Activated CD4-positive, alpha-beta T cell treated with anti-CD3 and anti-CD28 coated beads for 1 hour (primary cell): ENCODE results near the gene OR10G3.

Source experiments
- DNase-seq: peaks from one replicate; pipeline ENCODE4 v3.0.0-alpha.2; 2020

OR10G3 gene

DNA sequence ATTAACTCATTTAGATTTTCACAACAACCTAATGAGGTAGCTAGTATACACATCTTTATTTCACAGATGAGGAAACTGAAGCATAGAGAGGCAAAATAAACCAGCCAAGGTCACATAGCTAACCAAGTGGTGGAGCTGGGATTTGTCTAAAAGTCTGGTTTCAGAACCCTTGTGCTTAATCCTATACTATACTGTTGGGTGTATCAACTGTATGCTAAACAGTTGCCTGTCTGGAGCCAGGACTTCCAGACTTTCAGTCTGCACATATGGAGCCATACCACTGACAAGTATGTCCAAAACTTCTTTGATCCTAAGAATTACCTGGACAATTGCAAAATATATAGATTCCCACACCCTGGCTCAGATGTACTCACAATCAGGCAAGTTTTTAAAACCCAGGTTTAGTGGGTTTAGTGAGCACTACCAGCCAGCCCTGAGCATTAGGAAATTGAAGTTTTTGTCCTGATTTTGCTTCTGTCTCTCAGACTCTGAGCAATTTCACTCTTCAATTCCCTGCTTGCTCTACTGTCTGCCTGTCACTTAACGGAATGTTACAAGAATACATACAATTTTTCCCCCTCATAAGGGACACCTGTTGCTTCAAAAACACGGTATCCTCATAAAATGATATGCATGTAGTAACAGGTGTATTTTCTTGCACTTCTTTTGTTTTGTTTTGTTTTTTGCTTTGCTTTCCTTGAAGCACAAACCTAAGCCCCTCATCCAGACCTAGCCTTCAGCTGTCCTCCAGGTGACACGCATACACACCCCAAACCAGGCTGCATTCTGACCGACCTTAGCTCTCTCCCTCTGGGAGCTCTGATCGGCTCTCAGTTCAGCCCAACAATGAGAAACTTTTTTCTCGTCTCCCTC, 44.1 kb downstream of the OR10G3 start:
- DNase-seq, result no peak

- DNase-seq, result no peak
These were observed 45.3 kb downstream of the OR10G3 start for GRCh38 chr14:21534576-21534975.

GRCh38 chr14:21533294-21533693, 46.6 kb downstream of the OR10G3 start:
- no peak for DNase-seq

DNA sequence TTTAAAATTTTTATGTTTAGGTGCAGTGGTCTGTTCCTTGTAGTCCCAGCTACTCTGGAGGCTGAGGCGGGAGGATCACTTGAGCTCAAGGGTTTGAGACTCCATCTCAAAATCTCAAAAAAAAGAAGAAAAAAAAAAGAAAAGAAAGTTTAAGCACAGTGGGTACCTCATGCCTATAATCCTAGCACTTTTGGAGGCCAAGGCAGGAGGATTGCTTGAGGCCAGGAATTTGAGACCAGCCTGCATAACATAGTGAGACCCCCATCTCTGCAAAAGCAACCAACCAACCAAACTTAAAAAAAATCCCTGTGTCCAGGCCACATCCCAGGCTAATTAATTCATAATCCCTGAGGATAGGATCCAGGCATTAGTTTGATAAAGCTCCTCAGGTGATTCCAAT, 50.4 kb downstream of the OR10G3 start:
- DNase-seq, result no peak

GRCh38 chr14:21528381-21529348, 51.2 kb downstream of the OR10G3 start:
- no peak for DNase-seq

- DNase-seq, result no peak
These were observed 52.6 kb downstream of the OR10G3 start for GRCh38 chr14:21527318-21527679.

- DNase-seq, result no peak
These were observed 53.1 kb downstream of the OR10G3 start for GRCh38 chr14:21526672-21527317.

DNA sequence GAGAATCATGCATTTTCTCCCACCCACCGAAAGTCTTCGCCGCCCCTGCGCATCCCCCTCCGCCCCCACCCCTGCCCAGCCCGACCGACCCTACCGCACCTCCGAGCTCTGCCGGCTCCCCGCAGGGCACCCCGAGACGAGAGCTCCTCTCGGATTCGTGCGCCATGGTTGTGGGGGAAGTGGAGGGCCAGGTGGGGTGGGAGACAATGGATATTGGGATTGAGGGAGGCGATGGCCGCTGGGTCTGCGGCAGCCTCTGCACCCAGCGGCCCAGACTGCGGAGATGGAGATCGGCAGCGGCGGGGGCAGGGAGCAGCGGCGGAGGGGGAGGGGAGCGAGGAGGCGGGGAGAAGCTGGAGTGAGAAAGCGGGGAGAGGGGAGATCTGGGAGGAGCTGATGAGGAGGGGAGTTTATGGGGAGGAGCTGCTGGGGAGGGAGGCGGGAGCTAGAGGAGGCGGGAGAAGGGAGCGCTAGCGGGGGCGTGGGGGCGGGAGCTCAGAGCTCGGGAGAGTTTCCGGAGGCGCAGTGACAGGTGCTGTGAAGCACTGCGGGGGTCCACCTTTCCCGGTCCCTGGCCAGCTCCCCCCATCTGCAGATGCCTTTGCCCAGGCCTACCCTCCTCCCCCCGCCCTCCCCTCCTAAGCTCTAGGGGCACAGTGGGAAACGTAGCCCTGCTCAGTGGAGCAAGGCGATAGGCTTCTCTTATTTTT, 53.8 kb downstream of the OR10G3 start, which contains the start of gene SALL2:
Gene SALL2, minus strand, starts transcription at position 385 of the 710 bp plus-strand sequence. Its CDS starts 219 bp downstream, at position 166.
- DNase-seq, result peak; percentile 41

DNA sequence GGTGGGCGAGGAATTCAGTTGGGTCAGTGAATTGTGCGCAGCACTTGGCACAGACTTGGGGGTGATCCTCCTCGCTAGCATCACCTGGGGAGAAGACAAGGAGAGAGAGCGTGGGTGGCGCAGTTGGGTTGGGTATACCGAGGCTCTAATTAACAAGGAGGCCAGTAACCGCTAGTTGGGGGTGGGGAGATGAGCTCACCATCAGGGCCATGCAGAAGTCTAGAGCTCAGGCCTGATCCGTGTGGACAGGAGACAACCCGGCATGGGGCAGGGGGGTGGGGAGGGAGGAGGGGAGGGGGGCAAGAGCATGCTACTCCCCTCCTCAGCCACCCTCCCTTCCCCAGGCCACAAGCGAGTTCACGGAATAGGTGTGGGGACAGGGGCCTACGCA, 54.3 kb downstream of the OR10G3 start:
- DNase-seq, result no peak

DNA sequence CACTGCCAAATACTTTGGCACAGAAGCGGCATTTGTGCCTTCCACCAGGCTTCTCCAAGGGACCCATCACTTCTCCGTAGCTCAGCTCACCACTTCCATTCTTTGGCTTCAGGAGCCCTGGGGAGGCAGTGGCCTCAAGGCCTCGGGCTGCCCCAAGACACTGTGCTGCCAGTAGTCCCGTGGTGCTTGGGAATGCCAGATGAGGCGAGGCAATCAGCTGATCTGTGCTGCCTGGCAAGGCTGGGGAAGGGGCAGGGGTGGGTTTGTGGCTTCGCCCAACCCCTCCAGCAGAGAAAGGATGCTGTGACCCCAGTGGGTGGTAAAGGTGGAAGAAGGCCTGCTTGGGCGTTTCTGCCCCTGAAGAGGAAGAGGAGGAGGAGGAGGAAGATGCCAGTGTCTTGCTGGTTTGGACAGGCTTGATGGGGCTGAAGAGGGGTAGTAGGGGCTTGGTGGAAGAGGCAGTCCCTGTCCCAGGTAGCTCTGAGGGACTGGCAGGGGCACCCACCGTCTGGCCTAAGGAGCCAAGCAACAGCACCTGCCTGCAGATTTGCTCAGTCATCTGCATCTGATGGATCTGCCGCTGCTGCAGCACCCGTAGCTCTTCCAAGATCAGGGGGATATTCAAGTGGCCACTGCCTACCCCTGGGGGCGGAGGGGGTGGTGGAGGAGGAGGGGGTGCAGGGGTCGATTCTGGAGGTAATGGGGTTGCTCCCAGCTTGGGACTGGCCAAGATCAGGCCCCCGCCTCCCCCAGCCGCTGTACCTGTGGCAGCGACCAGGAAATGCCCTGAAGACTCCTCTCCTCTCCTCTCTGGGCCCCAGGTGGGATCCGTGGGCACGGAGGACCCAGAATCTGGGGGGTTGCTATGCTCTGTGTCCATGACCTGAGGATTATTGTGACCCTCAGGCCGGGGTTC, 55.0 kb downstream of the OR10G3 start:
- no peak for DNase-seq

DNA sequence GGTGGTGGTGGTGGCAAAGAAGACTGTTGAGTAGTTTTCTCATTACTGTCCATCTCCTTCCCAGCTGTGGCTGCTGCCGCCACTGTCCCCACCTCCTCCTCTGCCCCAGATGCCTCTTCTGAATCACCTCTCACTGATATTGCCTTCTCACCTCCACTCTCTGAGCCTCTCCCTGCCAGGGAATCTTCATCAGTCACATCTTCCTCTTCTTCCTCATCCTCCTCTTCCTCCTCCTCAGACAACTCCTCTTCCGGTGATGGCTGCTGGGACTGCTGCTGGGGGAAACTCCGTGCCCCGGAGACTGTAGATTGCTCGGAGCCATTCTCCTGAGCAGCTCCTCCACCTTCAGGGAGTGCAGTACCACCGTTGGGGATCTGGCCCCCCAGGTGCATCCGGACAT, 56.7 kb downstream of the OR10G3 start:
- DNase-seq, result no peak

GRCh38 chr14:21521501-21521900, 58.4 kb downstream of the OR10G3 start:
- no peak for DNase-seq

DNA sequence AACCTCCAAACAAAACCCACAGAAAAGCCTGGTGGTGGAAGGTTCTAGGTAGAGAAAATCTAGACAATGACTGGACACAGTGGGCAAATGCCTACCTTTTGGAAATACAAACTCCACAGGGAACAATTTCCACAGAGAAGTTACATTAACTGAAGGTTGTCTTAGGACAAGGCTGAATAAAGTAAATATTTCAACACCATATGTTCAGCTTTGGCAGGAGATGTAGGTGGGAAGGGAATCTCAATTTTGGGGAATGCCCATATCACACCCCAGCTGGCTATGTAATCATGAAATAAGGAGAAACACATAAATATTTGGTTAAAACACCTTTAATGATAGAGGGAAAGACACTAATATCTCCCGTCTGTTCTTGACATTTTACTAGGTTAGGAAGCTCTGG, 59.1 kb downstream of the OR10G3 start:
- DNase-seq, result no peak

- DNase-seq, result no peak
These were observed 61.2 kb downstream of the OR10G3 start for GRCh38 chr14:21518725-21519124.
